ENCODE data around the gene CZIB. TPM values are rescaled to one million over a fixed set of nuclear protein-coding genes. Genes with fewer than 3 reads are reported as not detected.

Gene CZIB
- total RNA-seq, 4 donors from 2014 or later = 38.3 to 51.4 (median 44.9) TPM

- no peaks in the 10 kb centered on the region for H3K36me3 ChIP-seq
- no peak overlapping the region for H3K4me3 ChIP-seq
- in situ Hi-C loops (cut with MboI; ENCODE audit: low sequenced_read_pairs in 4 of 4) (loop anchor here in 3 of 4 donors (25.0 kb wide), 2 partner anchors 271 to 471 kb away; partner anchors contain the start of gene ECHDC2 (in 2 of the 3)), intact Hi-C loops (cut with DNase I; ENCODE audit: low total_unique reads) (no loop called here)
- no peaks in the 10 kb centered on the region for H3K4me1 ChIP-seq
- TF ChIP-seq CTCF (IDR thresholded peaks at IDR 0.05 in 4 of 5, conservative IDR thresholded peaks at IDR 0.05 in 1 of 5) = no peak
- TF ChIP-seq POLR2A (IDR thresholded peaks at IDR 0.05) = no peak
- H3K27ac ChIP-seq = no peak overlapping the region
- no peaks in the 10 kb centered on the region for H3K9me3 ChIP-seq
- DNase-seq (no peak), ATAC-seq (no peak)
- H3K27me3 ChIP-seq = no peaks in the 10 kb centered on the region
Measured at GRCh38 chr1:53183095-53183990, 37.1 kb downstream of the CZIB start.

GRCh38 chr1:53182716-53183094 lies 37.7 kb downstream of the CZIB start:
- no peak overlapping the region for H3K4me3 ChIP-seq
- H3K27ac ChIP-seq = peak overlapping the region in 1 of 4 donors; percentile 8
- in situ Hi-C loops (cut with MboI; ENCODE audit: low sequenced_read_pairs in 4 of 4) = loop anchor here in 3 of 4 donors (25.0 kb wide), 2 partner anchors 270 to 470 kb away; partner anchors contain the start of gene ECHDC2 (in 2 of the 3)
- no peak for ATAC-seq
- no peaks in the 10 kb centered on the region for H3K36me3 ChIP-seq
- DNase-seq = no peak
- intact Hi-C loops (cut with DNase I; ENCODE audit: low total_unique reads) = no loop called here
- TF ChIP-seq POLR2A (IDR thresholded peaks at IDR 0.05) (no peak), CTCF (IDR thresholded peaks at IDR 0.05 in 4 of 5, conservative IDR thresholded peaks at IDR 0.05 in 1 of 5) (no peak)
- no peaks in the 10 kb centered on the region for H3K4me1 ChIP-seq
- no peaks in the 10 kb centered on the region for H3K27me3 ChIP-seq
- no peaks in the 10 kb centered on the region for H3K9me3 ChIP-seq

- TF ChIP-seq POLR2A (IDR thresholded peaks at IDR 0.05) (no peak), CTCF (IDR thresholded peaks at IDR 0.05 in 4 of 5, conservative IDR thresholded peaks at IDR 0.05 in 1 of 5) (peak; percentile 55 to 87 (median 80))
- Histone ChIP-seq H3K36me3 (no peaks in the 10 kb centered on the region), H3K27me3 (no peaks in the 10 kb centered on the region), H3K27ac (peak overlapping the region in 1 of 4 donors; percentile 8), H3K9me3 (no peaks in the 10 kb centered on the region), H3K4me1 (no peaks in the 10 kb centered on the region), H3K4me3 (no peak overlapping the region)
- ATAC-seq (peak; percentile 52 to 83), DNase-seq (peak; percentile 32 to 64)
- in situ Hi-C loops (cut with MboI; ENCODE audit: low sequenced_read_pairs in 4 of 4) = loop anchor here in 3 of 4 donors (25.0 kb wide), 2 partner anchors 270 to 470 kb away; partner anchors contain the start of gene ECHDC2 (in 2 of the 3)
- intact Hi-C loops (cut with DNase I; ENCODE audit: low total_unique reads) = no loop called here
Measured at GRCh38 chr1:53182111-53182593, 38.3 kb downstream of the CZIB start.

GRCh38 chr1:53180951-53181350 lies 39.5 kb downstream of the CZIB start:
- TF ChIP-seq CTCF (IDR thresholded peaks at IDR 0.05 in 4 of 5, conservative IDR thresholded peaks at IDR 0.05 in 1 of 5) (no peak), POLR2A (IDR thresholded peaks at IDR 0.05) (no peak)
- no peak for DNase-seq
- no peaks in the 10 kb centered on the region for H3K9me3 ChIP-seq
- no peak for ATAC-seq
- no peaks in the 10 kb centered on the region for H3K4me1 ChIP-seq
- no peak overlapping the region for H3K4me3 ChIP-seq
- H3K27me3 ChIP-seq = no peaks in the 10 kb centered on the region
- H3K27ac ChIP-seq = no peak overlapping the region
- no peaks in the 10 kb centered on the region for H3K36me3 ChIP-seq
- intact Hi-C loops (cut with DNase I; ENCODE audit: low total_unique reads) = no loop called here
- in situ Hi-C loops (cut with MboI; ENCODE audit: low sequenced_read_pairs in 4 of 4) = loop anchor here in 3 of 4 donors (25.0 kb wide), 2 partner anchors 269 to 469 kb away; partner anchors contain the start of gene ECHDC2 (in 2 of the 3)
